Raji (cell line): ENCODE data around the gene ENPP3.

ENCODE experiments used
- POLR2A ChIP-seq: IDR thresholded peaks from 2 replicates; pipeline ENCODE4 v1.6.1; 2011; ENCODE audit warnings: low read depth, low read length, control low read depth; ENCODE audit not compliant: insufficient read depth

ENPP3 gene

GRCh38 chr6:131638013-131638412, 911 bp downstream of the ENPP3 start:
- TF ChIP-seq POLR2A = no peak

- no peak for TF ChIP-seq POLR2A
Measured at GRCh38 chr6:131640100-131640499, 3.0 kb downstream of the ENPP3 start.

- TF ChIP-seq POLR2A = no peak
Measured at GRCh38 chr6:131640576-131640975, 3.5 kb downstream of the ENPP3 start.

GRCh38 chr6:131641554-131641953, 4.5 kb downstream of the ENPP3 start:
- TF ChIP-seq POLR2A = no peak

- no peak for TF ChIP-seq POLR2A
Measured at GRCh38 chr6:131642565-131642964, 5.5 kb downstream of the ENPP3 start.

- TF ChIP-seq POLR2A = no peak
Measured at GRCh38 chr6:131642987-131643611, 6.0 kb downstream of the ENPP3 start.

- TF ChIP-seq POLR2A = no peak
Measured at GRCh38 chr6:131643855-131644460, 6.9 kb downstream of the ENPP3 start.

GRCh38 chr6:131644921-131645320, 7.8 kb downstream of the ENPP3 start:
- no peak for TF ChIP-seq POLR2A

- TF ChIP-seq POLR2A = no peak
Measured at GRCh38 chr6:131645846-131646245, 8.7 kb downstream of the ENPP3 start.

GRCh38 chr6:131646249-131646670, 9.2 kb downstream of the ENPP3 start:
- no peak for TF ChIP-seq POLR2A

GRCh38 chr6:131651782-131652181, 14.7 kb downstream of the ENPP3 start:
- no peak for TF ChIP-seq POLR2A

- TF ChIP-seq POLR2A = no peak
Measured at GRCh38 chr6:131652472-131652871, 15.4 kb downstream of the ENPP3 start.

GRCh38 chr6:131654326-131654725, 17.2 kb downstream of the ENPP3 start:
- TF ChIP-seq POLR2A = no peak

GRCh38 chr6:131655387-131655786, 18.3 kb downstream of the ENPP3 start:
- no peak for TF ChIP-seq POLR2A

GRCh38 chr6:131655951-131656350, 18.8 kb downstream of the ENPP3 start:
- no peak for TF ChIP-seq POLR2A

GRCh38 chr6:131656667-131657066, 19.6 kb downstream of the ENPP3 start:
- TF ChIP-seq POLR2A = no peak

- no peak for TF ChIP-seq POLR2A
Measured at GRCh38 chr6:131657222-131657621, 20.1 kb downstream of the ENPP3 start.
